ENCODE data around the gene GLMN. TPM values are rescaled to one million over a fixed set of nuclear protein-coding genes. Genes with fewer than 3 reads are reported as not detected.

Gene GLMN
- polyA plus RNA-seq, 3 donors, result 2.1 to 4.1 (median 2.6) TPM

GRCh38 chr1:92323473-92324453 lies 25.0 kb upstream of the GLMN start:
- intact Hi-C loops (cut with micrococcal nuclease), result no loop called here
- Mint-ChIP-seq H3K4me3 (no peak overlapping the region), H3K27ac (no peak overlapping the region)

DNA sequence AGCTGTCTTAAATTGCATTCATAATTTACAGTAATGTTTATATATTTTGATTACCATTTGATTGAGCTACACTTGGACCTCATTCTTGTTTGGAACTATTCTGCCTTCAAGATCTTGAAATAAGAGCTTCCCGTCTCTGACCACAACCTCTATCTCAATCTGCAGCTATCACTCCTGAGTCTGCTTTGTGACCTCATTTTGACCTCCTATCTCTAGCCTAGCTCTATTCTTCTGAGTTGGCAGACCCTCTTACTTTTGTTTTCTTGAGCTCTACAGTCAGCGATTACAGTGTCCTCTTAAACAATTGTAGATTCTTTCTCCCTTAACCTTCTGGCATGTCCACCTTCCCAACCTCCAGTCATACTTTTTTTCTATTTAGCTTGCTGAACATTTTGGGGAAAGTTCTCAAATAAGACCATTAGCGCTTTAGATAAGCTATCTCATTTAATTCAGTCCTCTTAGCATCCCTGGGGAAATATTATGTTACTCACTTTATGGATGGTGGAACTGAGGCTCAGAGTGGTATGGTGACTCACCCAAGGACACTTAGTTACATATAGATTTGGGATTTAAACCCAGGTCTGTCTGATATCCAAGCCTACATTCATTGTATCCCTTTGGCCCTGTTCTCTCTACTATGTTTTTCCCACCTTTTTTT lies 19.2 kb upstream of the GLMN start:
- intact Hi-C loops (cut with micrococcal nuclease), result no loop called here
- Mint-ChIP-seq H3K27me3 (ENCODE audit: low read depth in 3 of 3) (no peaks in the 10 kb centered on the region), H3K4me1 (no peaks in the 10 kb centered on the region), H3K9me3 (peaks cover 0 to 2% (median 0%) of the 10 kb centered on the region in 7 donors), H3K27ac (no peak overlapping the region), H3K4me3 (no peak overlapping the region), H3K36me3 (peaks cover 26 to 38% of the 10 kb centered on the region in 2 donors)
- no peak overlapping the region for H3K4me3 ChIP-seq (replicated peaks in 1 of 3; ENCODE audit: low read depth in 2 of 3, low read length in 3 of 3)
- H3K79me2 ChIP-seq (ENCODE audit: insufficient read depth, low read length), result no peaks in the 10 kb centered on the region
- DNase-seq, result no peak
- no peaks in the 10 kb centered on the region for H3K4me1 ChIP-seq (ENCODE audit: control insufficient read depth in 1 of 2, insufficient read depth in 2 of 2, low read length in 2 of 2)
- H3K9me3 ChIP-seq (replicated peaks in 1 of 2; ENCODE audit: control insufficient read depth in 1 of 2, insufficient read depth in 1 of 2, low read length in 2 of 2), result no peaks in the 10 kb centered on the region
- no peak overlapping the region for H3K9ac ChIP-seq (ENCODE audit: insufficient read depth, low read length, poor library complexity, severe bottlenecking)
- H2AFZ ChIP-seq (ENCODE audit: insufficient read depth, low read depth, low read length, poor library complexity, severe bottlenecking), result no peak overlapping the region
- H3K36me3 ChIP-seq (replicated peaks in 1 of 2; ENCODE audit: control insufficient read depth in 1 of 2, insufficient read depth in 2 of 2, low read length in 2 of 2), result peaks cover 6 to 26% of the 10 kb centered on the region in 2 donors
- H3K4me2 ChIP-seq (replicated peaks; ENCODE audit: extremely low read depth, low read length, poor library complexity, severe bottlenecking), result no peak overlapping the region
- no peak overlapping the region for H3K27ac ChIP-seq (ENCODE audit: low read depth in 1 of 2, low read length in 2 of 2)
- H4K20me1 ChIP-seq (ENCODE audit: insufficient read depth, low read length), result no peaks in the 10 kb centered on the region
- no peaks in the 10 kb centered on the region for H3K27me3 ChIP-seq (ENCODE audit: control insufficient read depth in 2 of 2, insufficient read depth in 2 of 2, low read length in 2 of 2)
- TF ChIP-seq, protein P1, sequence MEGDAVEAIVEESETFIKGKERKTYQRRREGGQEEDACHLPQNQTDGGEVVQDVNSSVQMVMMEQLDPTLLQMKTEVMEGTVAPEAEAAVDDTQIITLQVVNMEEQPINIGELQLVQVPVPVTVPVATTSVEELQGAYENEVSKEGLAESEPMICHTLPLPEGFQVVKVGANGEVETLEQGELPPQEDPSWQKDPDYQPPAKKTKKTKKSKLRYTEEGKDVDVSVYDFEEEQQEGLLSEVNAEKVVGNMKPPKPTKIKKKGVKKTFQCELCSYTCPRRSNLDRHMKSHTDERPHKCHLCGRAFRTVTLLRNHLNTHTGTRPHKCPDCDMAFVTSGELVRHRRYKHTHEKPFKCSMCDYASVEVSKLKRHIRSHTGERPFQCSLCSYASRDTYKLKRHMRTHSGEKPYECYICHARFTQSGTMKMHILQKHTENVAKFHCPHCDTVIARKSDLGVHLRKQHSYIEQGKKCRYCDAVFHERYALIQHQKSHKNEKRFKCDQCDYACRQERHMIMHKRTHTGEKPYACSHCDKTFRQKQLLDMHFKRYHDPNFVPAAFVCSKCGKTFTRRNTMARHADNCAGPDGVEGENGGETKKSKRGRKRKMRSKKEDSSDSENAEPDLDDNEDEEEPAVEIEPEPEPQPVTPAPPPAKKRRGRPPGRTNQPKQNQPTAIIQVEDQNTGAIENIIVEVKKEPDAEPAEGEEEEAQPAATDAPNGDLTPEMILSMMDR (IDR thresholded peaks at IDR 0.05), result no peak
- 51% methylated on average over 2 of the region's 3 CpGs for WGBS (ENCODE audit: insufficient coverage)

More at GRCh38 chr1:92323473-92324453, 25.0 kb upstream of the GLMN start:
- Histone ChIP-seq H3K36me3 (replicated peaks in 1 of 2; ENCODE audit: control insufficient read depth in 1 of 2, insufficient read depth in 2 of 2, low read length in 2 of 2) (peaks cover 28 to 64% of the 10 kb centered on the region in 2 donors), H3K27ac (ENCODE audit: low read depth in 1 of 2, low read length in 2 of 2) (no peak overlapping the region), H3K4me3 (replicated peaks in 1 of 3; ENCODE audit: low read depth in 2 of 3, low read length in 3 of 3) (no peak overlapping the region), H3K9me3 (replicated peaks in 1 of 2; ENCODE audit: control insufficient read depth in 1 of 2, insufficient read depth in 1 of 2, low read length in 2 of 2) (peaks cover 11 to 27% of the 10 kb centered on the region in 2 donors), H2AFZ (ENCODE audit: insufficient read depth, low read depth, low read length, poor library complexity, severe bottlenecking) (no peak overlapping the region), H3K4me1 (ENCODE audit: control insufficient read depth in 1 of 2, insufficient read depth in 2 of 2, low read length in 2 of 2) (no peaks in the 10 kb centered on the region), H3K27me3 (ENCODE audit: control insufficient read depth in 2 of 2, insufficient read depth in 2 of 2, low read length in 2 of 2) (no peaks in the 10 kb centered on the region), H3K4me2 (replicated peaks; ENCODE audit: extremely low read depth, low read length, poor library complexity, severe bottlenecking) (no peak overlapping the region), H3K79me2 (ENCODE audit: insufficient read depth, low read length) (no peaks in the 10 kb centered on the region), H4K20me1 (ENCODE audit: insufficient read depth, low read length) (no peaks in the 10 kb centered on the region), H3K9ac (ENCODE audit: insufficient read depth, low read length, poor library complexity, severe bottlenecking) (no peak overlapping the region)
- Mint-ChIP-seq H3K9me3 (peaks cover 24 to 30% (median 29%) of the 10 kb centered on the region in 7 donors), H3K4me1 (no peaks in the 10 kb centered on the region), H3K27me3 (ENCODE audit: low read depth in 3 of 3) (no peaks in the 10 kb centered on the region), H3K36me3 (peaks cover 62 to 76% of the 10 kb centered on the region in 2 donors)
- WGBS (ENCODE audit: insufficient coverage), result 100% methylated on average over 1 of the region's 7 CpGs
- TF ChIP-seq, protein P1 (IDR thresholded peaks at IDR 0.05), result no peak
- DNase-seq, result no peak
